RWPE2 (cell line): ENCODE data around the gene GRM8.

Experiments used
- ATAC-seq: fragments of 200-7000 bp; cut with Tn5 transposase; 3 replicates; pipeline ENCODE4 v1.9.1; 2021; ENCODE audit warnings: low read depth
- DNase-seq: peaks from one replicate; pipeline ENCODE4 v3.0.0-alpha.2; 2020; ENCODE audit warnings: low spot score
- H3K27ac ChIP-seq: fragments of 450-650 bp; 2 replicates; pipeline ENCODE4 v1.5.1; 2017; ENCODE audit warnings: mild to moderate bottlenecking; ENCODE audit not compliant: poor library complexity, severe bottlenecking
- H3K27me3 ChIP-seq: fragments of 250-450 bp; sonication (Bioruptor Pico); 2 replicates; pipeline ENCODE4 v1.5.1; 2021; ENCODE audit warnings: mild to moderate bottlenecking, moderate library complexity; ENCODE audit not compliant: insufficient read depth, poor library complexity, severe bottlenecking
- H3K36me3 ChIP-seq: fragments of 250-450 bp; sonication (Bioruptor Pico); 2 replicates; pipeline ENCODE4 v1.5.1; 2020; ENCODE audit warnings: low read depth, mild to moderate bottlenecking, moderate library complexity
- H3K4me1 ChIP-seq: fragments of 250-450 bp; sonication (Bioruptor Pico); 2 replicates; pipeline ENCODE4 v1.5.1; 2021; ENCODE audit warnings: mild to moderate bottlenecking, moderate library complexity; ENCODE audit not compliant: insufficient read depth, poor library complexity, severe bottlenecking
- H3K4me3 ChIP-seq: fragments of 250-450 bp; sonication (Bioruptor Pico); 2 replicates; pipeline ENCODE4 v1.5.1; 2021; ENCODE audit warnings: mild to moderate bottlenecking, moderate library complexity; ENCODE audit not compliant: severe bottlenecking
- H3K9me3 ChIP-seq: fragments of 250-450 bp; sonication (Bioruptor Pico); 2 replicates; pipeline ENCODE4 v1.5.1; 2021; ENCODE audit warnings: mild to moderate bottlenecking, moderate library complexity; ENCODE audit not compliant: severe bottlenecking
- CTCF ChIP-seq: fragments of 450-650 bp; IDR thresholded peaks from one replicate; pipeline ENCODE4 v1.5.1; 2017; ENCODE audit warnings: mild to moderate bottlenecking, moderate library complexity; ENCODE audit not compliant: poor library complexity, severe bottlenecking

The GRM8 gene

GRCh38 chr7:126700807-126701604 lies 551.7 kb downstream of the GRM8 start:
- Histone ChIP-seq H3K4me1 (peaks cover 33% of the 10 kb centered on the region), H3K27ac (peak overlapping the region; percentile 57), H3K9me3 (no peaks in the 10 kb centered on the region), H3K36me3 (no peaks in the 10 kb centered on the region), H3K4me3 (no peak overlapping the region), H3K27me3 (no peaks in the 10 kb centered on the region)
- DNase-seq (peak; percentile 95), ATAC-seq (peak; percentile 98)
- TF ChIP-seq CTCF: no peak

GRCh38 chr7:126699707-126700106 lies 553.0 kb downstream of the GRM8 start:
- no peak overlapping the region for H3K4me3 ChIP-seq
- no peak for ATAC-seq
- H3K4me1 ChIP-seq: peaks cover 33% of the 10 kb centered on the region
- no peak for DNase-seq
- TF ChIP-seq CTCF: no peak
- H3K36me3 ChIP-seq: no peaks in the 10 kb centered on the region
- H3K9me3 ChIP-seq: no peaks in the 10 kb centered on the region
- H3K27ac ChIP-seq: peak overlapping the region; percentile 57
- H3K27me3 ChIP-seq: no peaks in the 10 kb centered on the region

- peaks cover 33% of the 10 kb centered on the region for H3K4me1 ChIP-seq
- H3K36me3 ChIP-seq: no peaks in the 10 kb centered on the region
- H3K4me3 ChIP-seq: no peak overlapping the region
- no peak for TF ChIP-seq CTCF
- peak overlapping the region; percentile 61 for H3K27ac ChIP-seq
- DNase-seq (no peak), ATAC-seq (no peak)
- H3K27me3 ChIP-seq: no peaks in the 10 kb centered on the region
- H3K9me3 ChIP-seq: no peaks in the 10 kb centered on the region
Measured at GRCh38 chr7:126698909-126699308, 553.8 kb downstream of the GRM8 start.

GRCh38 chr7:126698446-126698845 lies 554.3 kb downstream of the GRM8 start:
- Histone ChIP-seq H3K36me3 (no peaks in the 10 kb centered on the region), H3K4me3 (no peak overlapping the region), H3K4me1 (peaks cover 33% of the 10 kb centered on the region), H3K27ac (peak overlapping the region; percentile 61), H3K27me3 (no peaks in the 10 kb centered on the region), H3K9me3 (no peaks in the 10 kb centered on the region)
- peak; percentile 73 for ATAC-seq
- DNase-seq: no peak
- TF ChIP-seq CTCF: no peak
